ENCODE data around the gene SORL1-AS1.

The SORL1-AS1 gene

GRCh38 chr11:121488170-121488569 is 35.4 kb upstream of the SORL1-AS1 start:
- ATAC-seq (ENCODE audit: low read depth) (no peak), DNase-seq (no peak)
- no peak overlapping the region for H4K5ac ChIP-seq (ENCODE audit: low read depth, low read length)
- no peak overlapping the region for H2AFZ ChIP-seq (replicated peaks; ENCODE audit: low read length, poor library complexity)
- H3K79me1 ChIP-seq (ENCODE audit: low read depth in 1 of 2, low read length in 2 of 2), result no peaks in the 10 kb centered on the region
- ChIA-PET CTCF (no interaction called here), POLR2A (ENCODE audit: unreplicated experiment) (no interaction called here)
- H3K14ac ChIP-seq (replicated peaks; ENCODE audit: low read depth, low read length), result no peak overlapping the region
- H3K23ac ChIP-seq (ENCODE audit: low read depth, low read length), result no peak overlapping the region
- no peak overlapping the region for H2BK20ac ChIP-seq (ENCODE audit: low read depth, low read length)
- no peak overlapping the region for H3K18ac ChIP-seq (ENCODE audit: low read depth, low read length)
- H4K8ac ChIP-seq (ENCODE audit: low read depth in 2 of 2, low read length in 2 of 2), result no peak overlapping the region
- H3K4me2 ChIP-seq (ENCODE audit: low read depth, low read length), result no peak overlapping the region
- H3K4me1 ChIP-seq (ENCODE audit: control insufficient read depth, insufficient read depth, low read length), result no peaks in the 10 kb centered on the region
- H3K9me1 ChIP-seq (ENCODE audit: insufficient read depth, low read length), result no peaks in the 10 kb centered on the region; the same call in 1 of the 2 replicates
- no peak overlapping the region for H2BK5ac ChIP-seq (ENCODE audit: low read depth, low read length, poor library complexity, severe bottlenecking)
- dilution Hi-C loops (cut with HindIII; ENCODE audit: low sequenced_read_pairs, unreplicated experiment), result no loop called here
- H2BK15ac ChIP-seq (ENCODE audit: low read depth, low read length), result no peak overlapping the region
- H3K9ac ChIP-seq (ENCODE audit: low read depth, low read length), result no peak overlapping the region
- TF ChIP-seq CHD1 (IDR thresholded peaks at IDR 0.05; ENCODE audit: low read depth, low read length) (no peak), BHLHE40 (IDR thresholded peaks at IDR 0.05; ENCODE audit: low read depth, low read length) (no peak), SMC3 (IDR thresholded peaks at IDR 0.05; ENCODE audit: low read depth, low read length) (no peak), MAZ (IDR thresholded peaks at IDR 0.05; ENCODE audit: borderline replicate concordance, low read depth, low read length) (no peak), MXI1 (IDR thresholded peaks at IDR 0.05; ENCODE audit: borderline replicate concordance, low read depth, low read length) (no peak), RFX5 (IDR thresholded peaks at IDR 0.05; ENCODE audit: low read depth, low read length) (no peak), CTCF (conservative IDR thresholded peaks at IDR 0.05; ENCODE audit: low read depth, low read length) (no peak), RCOR1 (IDR thresholded peaks at IDR 0.05; ENCODE audit: insufficient replicate concordance, low read length) (no peak), POLR2A (IDR thresholded peaks at IDR 0.05; ENCODE audit: low read depth, low read length) (no peak), FOS (IDR thresholded peaks at IDR 0.05; ENCODE audit: low read depth, low read length) (no peak), USF2 (IDR thresholded peaks at IDR 0.05; ENCODE audit: low read depth, low read length) (no peak), NFE2L2 (IDR thresholded peaks at IDR 0.05; ENCODE audit: low read depth, low read length) (no peak)
- H3K27ac ChIP-seq (ENCODE audit: insufficient read depth, low read length), result no peak overlapping the region
- no peaks in the 10 kb centered on the region for H3K36me3 ChIP-seq (ENCODE audit: control insufficient read depth, insufficient read depth, low read length)
- no peak overlapping the region for H2AK5ac ChIP-seq (ENCODE audit: low read depth, low read length)
- H3K4me3 ChIP-seq (ENCODE audit: insufficient read depth, low read depth, low read length), result no peak overlapping the region
- whole genome bisulfite sequencing, 2 experiments (ENCODE audit: extremely low coverage in 2 of 2, insufficient read length in 1 of 2), result 86% methylated on average over 1 of the region's 2 CpGs; no CpG with 5 or more reads in 1 of the 2 experiments
- H3K27me3 ChIP-seq (ENCODE audit: control insufficient read depth, insufficient read depth, low read length), result peaks cover 2% of the 10 kb centered on the region; the same call in 1 of the 2 replicates
- BruUV-seq (replicated peaks), result no TSS peak
- in situ Hi-C loops (cut with MboI; ENCODE audit: low sequenced_read_pairs), result no loop called here
- H2AK9ac ChIP-seq (replicated peaks; ENCODE audit: low read depth, low read length, poor library complexity), result no peak overlapping the region
- no peak overlapping the region for H4K91ac ChIP-seq (ENCODE audit: insufficient read depth, low read depth, low read length)
- H3K56ac ChIP-seq (ENCODE audit: extremely low read depth, insufficient read depth, low read length), result no peak overlapping the region
- H3K9me3 ChIP-seq (ENCODE audit: control insufficient read depth, insufficient read depth, low read length), result no peaks in the 10 kb centered on the region
- no peak overlapping the region for H3K4ac ChIP-seq (ENCODE audit: low read depth, low read length)
- H4K20me1 ChIP-seq (ENCODE audit: insufficient read depth, low read length), result no peaks in the 10 kb centered on the region
- intact Hi-C loops (cut with micrococcal nuclease), result no loop called here
- H2BK120ac ChIP-seq (ENCODE audit: low read depth, low read length), result no peak overlapping the region

Measured in IMR-90 (cell line).